Ovary (tissue), 9 donors: ENCODE data around the gene KRTAP9-7. TPM values are rescaled to one million over a fixed set of nuclear protein-coding genes. Genes with fewer than 3 reads are reported as not detected.

Experiments used
- polyA plus RNA-seq, 2 donors: library from polyadenylated mRNA; stranded (reverse); fragments of 200-250 nt in 1 of 2; fragments of 350-450 nt in 1 of 2; fragmentation: Illumina TruSeq in 1 of 2; extraction: RNeasy Lipid Tissue Mini Kit (QIAGEN cat#74804) in 1 of 2; gene quantifications; one replicate each; pipeline ENCODE4 v1.2.3, GENCODE V29; 2013 to 2014
- small RNA-seq: library from RNA; depleted of rRNA; stranded (forward); fragments of <200 nt; gene quantifications from one replicate; pipeline ENCODE3, GENCODE V24; 2016
- total RNA-seq, 7 donors: library from RNA; depleted of rRNA in 2 of 7; stranded (reverse); fragments of >200 nt in 2 of 7; fragmentation: NEBNext Ultra II Directional in 3 of 7; extraction: Animal tissue kit (Norgen Biotek cat#: 25700) in 3 of 7; gene quantifications; one replicate each; pipeline versions ENCODE4 v1.1.0 to v1.2.4, GENCODE V29; 2016 to 2023
- donor health status: DM: no; HTN: no; CAD: no; lungs with moderate emphysema.
- donor health status: DM: no; HTN: no; CAD: no.
- donor health status: Bipolar disorder and iron deficiency.
- donor health status: DM: yes; HTN: yes; CAD: no.
- donor health status: DM: no; HTN: no; CAD: no.
- donor health status: DM: yes; HTN: yes; CAD: no.

KRTAP9-7 gene
- total and polyA plus RNA-seq, 9 donors = not detected

Small RNAs within 50 kb of the gene (small RNA-seq; reads per million reads assigned to genes)
- gene KRTAP9-10P = not detected

Other genes with a start within 250 kb of the KRTAP9-7 start
Only the 30 nearest of the 41 such genes appear.
- not detected for gene KRTAP4-7, start 191.5 kb upstream of the KRTAP9-7 start, total RNA-seq
- gene KRTAP4-7, start 191.5 kb upstream of the KRTAP9-7 start, polyA plus RNA-seq = not detected
- not detected for gene KRTAP4-8, start 177.6 kb upstream of the KRTAP9-7 start, total RNA-seq
- gene KRTAP4-8, start 177.6 kb upstream of the KRTAP9-7 start, polyA plus RNA-seq = not detected
- gene KRTAP4-16, start 173.5 kb upstream of the KRTAP9-7 start, total RNA-seq = not detected
- not detected for gene KRTAP4-16, start 173.5 kb upstream of the KRTAP9-7 start, polyA plus RNA-seq
- gene KRTAP4-9, start 170.3 kb upstream of the KRTAP9-7 start, total RNA-seq = not detected
- not detected for gene KRTAP4-9, start 170.3 kb upstream of the KRTAP9-7 start, polyA plus RNA-seq
- gene KRTAP4-11, start 157.3 kb upstream of the KRTAP9-7 start, total RNA-seq = not detected
- not detected for gene KRTAP4-11, start 157.3 kb upstream of the KRTAP9-7 start, polyA plus RNA-seq
- gene KRTAP4-12, start 151.5 kb upstream of the KRTAP9-7 start, total RNA-seq = not detected
- gene KRTAP4-12, start 151.5 kb upstream of the KRTAP9-7 start, polyA plus RNA-seq = not detected
- not detected for gene KRTAP4-6, start 135.2 kb upstream of the KRTAP9-7 start, total RNA-seq
- gene KRTAP4-6, start 135.2 kb upstream of the KRTAP9-7 start, polyA plus RNA-seq = not detected
- not detected for gene KRTAP4-5, start 125.9 kb upstream of the KRTAP9-7 start, total RNA-seq
- not detected for gene KRTAP4-5, start 125.9 kb upstream of the KRTAP9-7 start, polyA plus RNA-seq
- gene KRTAP4-4, start 115.0 kb upstream of the KRTAP9-7 start, total RNA-seq = not detected
- not detected for gene KRTAP4-4, start 115.0 kb upstream of the KRTAP9-7 start, polyA plus RNA-seq
- gene KRTAP4-3, start 107.5 kb upstream of the KRTAP9-7 start, total RNA-seq = not detected
- not detected for gene KRTAP4-3, start 107.5 kb upstream of the KRTAP9-7 start, polyA plus RNA-seq
- not detected for gene KRTAP4-2, start 97.5 kb upstream of the KRTAP9-7 start, total RNA-seq
- not detected for gene KRTAP4-2, start 97.5 kb upstream of the KRTAP9-7 start, polyA plus RNA-seq
- not detected for gene KRTAP4-1, start 90.8 kb upstream of the KRTAP9-7 start, total RNA-seq
- gene KRTAP4-1, start 90.8 kb upstream of the KRTAP9-7 start, polyA plus RNA-seq = not detected
- gene KRTAP9-1, start 85.8 kb upstream of the KRTAP9-7 start, total RNA-seq = not detected
- gene KRTAP9-1, start 85.8 kb upstream of the KRTAP9-7 start, polyA plus RNA-seq = not detected
- gene KRTAP9-2, start 49.0 kb upstream of the KRTAP9-7 start, total RNA-seq = not detected
- not detected for gene KRTAP9-2, start 49.0 kb upstream of the KRTAP9-7 start, polyA plus RNA-seq
- not detected for gene KRTAP9-3, start 43.2 kb upstream of the KRTAP9-7 start, total RNA-seq
- not detected for gene KRTAP9-3, start 43.2 kb upstream of the KRTAP9-7 start, polyA plus RNA-seq
- gene KRTAP9-8, start 37.7 kb upstream of the KRTAP9-7 start, total RNA-seq = not detected
- gene KRTAP9-8, start 37.7 kb upstream of the KRTAP9-7 start, polyA plus RNA-seq = not detected
- not detected for gene KRTAP9-4, start 26.0 kb upstream of the KRTAP9-7 start, total RNA-seq
- gene KRTAP9-4, start 26.0 kb upstream of the KRTAP9-7 start, polyA plus RNA-seq = not detected
- not detected for gene KRTAP9-9, start 20.3 kb upstream of the KRTAP9-7 start, total RNA-seq
- not detected for gene KRTAP9-9, start 20.3 kb upstream of the KRTAP9-7 start, polyA plus RNA-seq
- gene KRTAP9-6, start 10.3 kb upstream of the KRTAP9-7 start, total RNA-seq = not detected
- gene KRTAP9-6, start 10.3 kb upstream of the KRTAP9-7 start, polyA plus RNA-seq = not detected
- not detected for gene KRTAP29-1, start 27.2 kb downstream of the KRTAP9-7 start, total RNA-seq
- gene KRTAP29-1, start 27.2 kb downstream of the KRTAP9-7 start, polyA plus RNA-seq = not detected
- not detected for gene KRTAP16-1, start 33.6 kb downstream of the KRTAP9-7 start, total RNA-seq
- not detected for gene KRTAP16-1, start 33.6 kb downstream of the KRTAP9-7 start, polyA plus RNA-seq
- gene KRTAP17-1, start 40.0 kb downstream of the KRTAP9-7 start, total RNA-seq = not detected
- not detected for gene KRTAP17-1, start 40.0 kb downstream of the KRTAP9-7 start, polyA plus RNA-seq
- not detected for gene KRT33A, start 75.1 kb downstream of the KRTAP9-7 start, total RNA-seq
- gene KRT33A, start 75.1 kb downstream of the KRTAP9-7 start, polyA plus RNA-seq = not detected
- not detected for gene KRT33B, start 94.1 kb downstream of the KRTAP9-7 start, total RNA-seq
- gene KRT33B, start 94.1 kb downstream of the KRTAP9-7 start, polyA plus RNA-seq = not detected
- not detected for gene KRT34, start 106.6 kb downstream of the KRTAP9-7 start, total RNA-seq
- gene KRT34, start 106.6 kb downstream of the KRTAP9-7 start, polyA plus RNA-seq = not detected
- not detected for gene KRT31, start 121.9 kb downstream of the KRTAP9-7 start, total RNA-seq
- not detected for gene KRT31, start 121.9 kb downstream of the KRTAP9-7 start, polyA plus RNA-seq
- not detected for gene KRT37, start 148.9 kb downstream of the KRTAP9-7 start, total RNA-seq
- gene KRT37, start 148.9 kb downstream of the KRTAP9-7 start, polyA plus RNA-seq = not detected
- not detected for gene KRT38, start 165.3 kb downstream of the KRTAP9-7 start, total RNA-seq
- not detected for gene KRT38, start 165.3 kb downstream of the KRTAP9-7 start, polyA plus RNA-seq
- under 1 TPM in 2 of 7 donors, not detected in 5; 0.18 to 0.20 TPM for gene KRT32, start 191.7 kb downstream of the KRTAP9-7 start, total RNA-seq
- gene KRT32, start 191.7 kb downstream of the KRTAP9-7 start, polyA plus RNA-seq = under 1 TPM in 1 of 2 donors, not detected in 1; 0.33 TPM
- not detected for gene KRT35, start 205.5 kb downstream of the KRTAP9-7 start, total RNA-seq
- not detected for gene KRT35, start 205.5 kb downstream of the KRTAP9-7 start, polyA plus RNA-seq